ENCODE measurements around the gene CIB2. TPM values are rescaled to one million over a fixed set of nuclear protein-coding genes. Genes with fewer than 3 reads are reported as not detected.

Gene CIB2
- polyA plus RNA-seq, 1 donor from 2014 or later: 32.4 TPM

- no peak for TF ChIP-seq TAF1 (IDR thresholded peaks at IDR 0.05; ENCODE audit: low read depth)
- no peak overlapping the region for H3K4me2 ChIP-seq (ENCODE audit: low read length)
- no peaks in the 10 kb centered on the region for H3F3A ChIP-seq (ENCODE audit: insufficient read depth, low read length, poor library complexity, severe bottlenecking)
- H4K20me1 ChIP-seq (ENCODE audit: insufficient read depth): no peaks in the 10 kb centered on the region
- no peak overlapping the region for H3K27ac ChIP-seq (ENCODE audit: low read length)
- H3K27me3 ChIP-seq (ENCODE audit: insufficient read depth, low read depth, low read length): no peaks in the 10 kb centered on the region
- no peak overlapping the region for H2AFZ ChIP-seq (ENCODE audit: low read depth, low read length)
- no peaks in the 10 kb centered on the region for H3K36me3 ChIP-seq (ENCODE audit: insufficient read depth, low read length)
- no peaks in the 10 kb centered on the region for H3K79me2 ChIP-seq (replicated peaks; ENCODE audit: insufficient read depth, low read length)
- H3K9me2 ChIP-seq (ENCODE audit: insufficient read depth, low read length): no peaks in the 10 kb centered on the region
- no peak overlapping the region for H3K4me3 ChIP-seq (ENCODE audit: low read length)
- no peak overlapping the region for H3K9ac ChIP-seq (ENCODE audit: low read length)
- H3K9me3 ChIP-seq (ENCODE audit: low read length): no peaks in the 10 kb centered on the region
Measured at GRCh38 chr15:78140292-78140691, 9.0 kb upstream of the CIB2 start.

- Histone ChIP-seq H3K4me2 (ENCODE audit: low read length) (no peak overlapping the region), H3K9me3 (ENCODE audit: low read length) (no peaks in the 10 kb centered on the region), H3K27me3 (ENCODE audit: insufficient read depth, low read depth, low read length) (no peaks in the 10 kb centered on the region), H3F3A (ENCODE audit: insufficient read depth, low read length, poor library complexity, severe bottlenecking) (no peaks in the 10 kb centered on the region), H4K20me1 (ENCODE audit: insufficient read depth) (no peaks in the 10 kb centered on the region), H3K4me3 (ENCODE audit: low read length) (no peak overlapping the region), H3K9me2 (ENCODE audit: insufficient read depth, low read length) (no peaks in the 10 kb centered on the region), H3K36me3 (ENCODE audit: insufficient read depth, low read length) (no peaks in the 10 kb centered on the region), H3K79me2 (replicated peaks; ENCODE audit: insufficient read depth, low read length) (no peaks in the 10 kb centered on the region), H3K27ac (ENCODE audit: low read length) (no peak overlapping the region), H3K9ac (ENCODE audit: low read length) (no peak overlapping the region), H2AFZ (ENCODE audit: low read depth, low read length) (no peak overlapping the region)
- TF ChIP-seq EZH2 (IDR thresholded peaks at IDR 0.05; ENCODE audit: borderline replicate concordance, insufficient read depth, low read length, poor library complexity, severe bottlenecking) (no peak), TAF1 (IDR thresholded peaks at IDR 0.05; ENCODE audit: low read depth) (no peak), POLR2AphosphoS5 (IDR thresholded peaks at IDR 0.05) (no peak), MXI1 (conservative IDR thresholded peaks at IDR 0.05; ENCODE audit: poor library complexity, severe bottlenecking) (no peak), EP300 (conservative IDR thresholded peaks at IDR 0.05; ENCODE audit: poor library complexity, severe bottlenecking) (no peak), REST (IDR thresholded peaks at IDR 0.05; ENCODE audit: borderline replicate concordance) (no peak), SMC3 (conservative IDR thresholded peaks at IDR 0.05; ENCODE audit: poor library complexity) (no peak), RAD21 (conservative IDR thresholded peaks at IDR 0.05) (no peak)
Measured at GRCh38 chr15:78139578-78139977, 8.3 kb upstream of the CIB2 start.

- Histone ChIP-seq H3K9ac (ENCODE audit: low read length) (no peak overlapping the region), H3K27me3 (ENCODE audit: insufficient read depth, low read depth, low read length) (no peaks in the 10 kb centered on the region)
Measured at GRCh38 chr15:78133801-78134200, 2.6 kb upstream of the CIB2 start.

More at GRCh38 chr15:78133801-78134200, 2.6 kb upstream of the CIB2 start:
- Histone ChIP-seq H4K20me1 (ENCODE audit: insufficient read depth) (no peaks in the 10 kb centered on the region), H3K27ac (ENCODE audit: low read length) (no peak overlapping the region), H3K4me3 (ENCODE audit: low read length) (no peak overlapping the region), H2AFZ (ENCODE audit: low read depth, low read length) (no peak overlapping the region), H3K9me3 (ENCODE audit: low read length) (no peaks in the 10 kb centered on the region), H3F3A (ENCODE audit: insufficient read depth, low read length, poor library complexity, severe bottlenecking) (peaks cover 4% of the 10 kb centered on the region), H3K36me3 (ENCODE audit: insufficient read depth, low read length) (no peaks in the 10 kb centered on the region), H3K4me2 (ENCODE audit: low read length) (no peak overlapping the region), H3K79me2 (replicated peaks; ENCODE audit: insufficient read depth, low read length) (no peaks in the 10 kb centered on the region), H3K9me2 (ENCODE audit: insufficient read depth, low read length) (no peaks in the 10 kb centered on the region)
- no peak for TF ChIP-seq POLR2AphosphoS5 (IDR thresholded peaks at IDR 0.05)
- no peak for TF ChIP-seq MXI1 (conservative IDR thresholded peaks at IDR 0.05; ENCODE audit: poor library complexity, severe bottlenecking)
- TF ChIP-seq SMC3 (conservative IDR thresholded peaks at IDR 0.05; ENCODE audit: poor library complexity): no peak
- no peak for TF ChIP-seq TAF1 (IDR thresholded peaks at IDR 0.05; ENCODE audit: low read depth)
- no peak for TF ChIP-seq EP300 (conservative IDR thresholded peaks at IDR 0.05; ENCODE audit: poor library complexity, severe bottlenecking)
- no peak for TF ChIP-seq CTCF (IDR thresholded peaks at IDR 0.05; ENCODE audit: poor library complexity, severe bottlenecking)
- TF ChIP-seq REST (IDR thresholded peaks at IDR 0.05; ENCODE audit: borderline replicate concordance): no peak
- no peak for TF ChIP-seq RAD21 (conservative IDR thresholded peaks at IDR 0.05)
- no peak for TF ChIP-seq EZH2 (IDR thresholded peaks at IDR 0.05; ENCODE audit: borderline replicate concordance, insufficient read depth, low read length, poor library complexity, severe bottlenecking)

All from neural cell (in vitro differentiated cells).